ENCODE data around the gene POLA2.

GRCh38 chr11:65334696-65335295, 73.0 kb downstream of the POLA2 start:
- TF ChIP-seq EZH2 (IDR thresholded peaks at IDR 0.05; ENCODE audit: borderline replicate concordance, low read length) = no peak
- no peak for TF ChIP-seq CTCF (conservative IDR thresholded peaks at IDR 0.05 in 1 of 2, IDR thresholded peaks at IDR 0.05 in 1 of 2; ENCODE audit: extremely low read depth in 1 of 2, insufficient read depth in 1 of 2, low read depth in 1 of 2, low read length in 2 of 2)

Data from mammary epithelial cell (primary cell).